Ovary (tissue), 3 donors: ENCODE results near the gene ZNF341.

ENCODE experiments used
- EP300 ChIP-seq: sonication (generic); formaldehyde crosslinking; IDR thresholded peaks from one replicate; pipeline ENCODE4 v1.6.1; 2017; ENCODE audit warnings: antibody characterized with exemption
- POLR2A ChIP-seq: fragments of 450-650 bp; IDR thresholded peaks from one replicate; pipeline ENCODE4 v1.6.1; 2017; ENCODE audit warnings: antibody characterized with exemption, mild to moderate bottlenecking, moderate library complexity
- TF ChIP-seq, protein P1 (sequence below), 3 donors: fragments of 450-650 bp in 2 of 3; fragments of 200-600 bp in 1 of 3; IDR thresholded peaks; one replicate each; pipeline versions ENCODE4 v1.5.1 to v1.8.0; 2016 to 2022; ENCODE audit warnings: antibody characterized with exemption in 3 of 3, mild to moderate bottlenecking in 1 of 3
- donor health status: DM: no; HTN: no; CAD: no.

DNA sequence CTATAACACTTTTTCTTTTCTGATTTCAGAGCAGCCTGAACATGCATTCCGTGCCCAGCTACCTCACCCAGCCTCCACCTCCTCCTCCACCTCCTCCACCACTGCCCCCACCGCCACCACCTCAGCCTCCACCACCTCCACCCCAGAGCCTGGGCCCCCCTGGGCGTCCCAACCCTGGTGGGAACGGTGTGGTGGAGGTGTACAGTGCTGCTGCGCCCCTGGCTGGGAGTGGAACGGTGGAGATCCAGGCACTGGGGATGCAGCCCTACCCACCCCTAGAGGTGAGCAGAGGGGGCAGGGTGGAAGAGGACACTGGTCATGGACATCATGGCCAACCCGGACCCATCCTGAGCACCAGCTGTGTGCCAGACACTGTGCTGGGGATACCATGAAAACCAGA is 21.3 kb downstream of the ZNF341 start:
- TF ChIP-seq, protein P1, sequence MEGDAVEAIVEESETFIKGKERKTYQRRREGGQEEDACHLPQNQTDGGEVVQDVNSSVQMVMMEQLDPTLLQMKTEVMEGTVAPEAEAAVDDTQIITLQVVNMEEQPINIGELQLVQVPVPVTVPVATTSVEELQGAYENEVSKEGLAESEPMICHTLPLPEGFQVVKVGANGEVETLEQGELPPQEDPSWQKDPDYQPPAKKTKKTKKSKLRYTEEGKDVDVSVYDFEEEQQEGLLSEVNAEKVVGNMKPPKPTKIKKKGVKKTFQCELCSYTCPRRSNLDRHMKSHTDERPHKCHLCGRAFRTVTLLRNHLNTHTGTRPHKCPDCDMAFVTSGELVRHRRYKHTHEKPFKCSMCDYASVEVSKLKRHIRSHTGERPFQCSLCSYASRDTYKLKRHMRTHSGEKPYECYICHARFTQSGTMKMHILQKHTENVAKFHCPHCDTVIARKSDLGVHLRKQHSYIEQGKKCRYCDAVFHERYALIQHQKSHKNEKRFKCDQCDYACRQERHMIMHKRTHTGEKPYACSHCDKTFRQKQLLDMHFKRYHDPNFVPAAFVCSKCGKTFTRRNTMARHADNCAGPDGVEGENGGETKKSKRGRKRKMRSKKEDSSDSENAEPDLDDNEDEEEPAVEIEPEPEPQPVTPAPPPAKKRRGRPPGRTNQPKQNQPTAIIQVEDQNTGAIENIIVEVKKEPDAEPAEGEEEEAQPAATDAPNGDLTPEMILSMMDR (IDR thresholded peaks at IDR 0.05): no peak
- TF ChIP-seq POLR2A (no peak), EP300 (no peak)
